Measurements from ENCODE around the gene LARP7. TPM values are rescaled to one million over a fixed set of nuclear protein-coding genes. Genes with fewer than 3 reads are reported as not detected.

Gene LARP7
- total and polyA plus RNA-seq, 12 donors = 15.3 to 67.0 (median 39.8) TPM

GRCh38 chr4:112680996-112681395, 44.1 kb downstream of the LARP7 start:
- intact Hi-C loops (cut with DNase I) = no loop called here
- Histone ChIP-seq H3K9me3 (replicated peaks in 1 of 3) (no peaks in the 10 kb centered on the region), H3K4me3 (no peak overlapping the region), H3K4me1 (replicated peaks in 1 of 2) (no peaks in the 10 kb centered on the region), H3K27me3 (no peaks in the 10 kb centered on the region), H3K36me3 (replicated peaks in 1 of 2) (no peaks in the 10 kb centered on the region), H3K27ac (no peak overlapping the region)
- TF ChIP-seq POLR2A (IDR thresholded peaks at IDR 0.05) (no peak), CTCF (IDR thresholded peaks at IDR 0.05) (no peak)
- WGBS, 4 donors = 39 to 67% (median 60%) methylated on average over 2 of the region's 2 CpGs
- DNase-seq = no peak

GRCh38 chr4:112693507-112693906, 56.6 kb downstream of the LARP7 start:
- WGBS, 4 donors = 81 to 90% (median 89%) methylated on average over 10 of the region's 10 CpGs
- intact Hi-C loops (cut with DNase I) = no loop called here
- Histone ChIP-seq H3K36me3 (replicated peaks in 1 of 2) (no peaks in the 10 kb centered on the region), H3K27ac (no peak overlapping the region), H3K9me3 (replicated peaks in 1 of 3) (no peaks in the 10 kb centered on the region), H3K27me3 (no peaks in the 10 kb centered on the region), H3K4me1 (replicated peaks in 1 of 2) (no peaks in the 10 kb centered on the region), H3K4me3 (no peak overlapping the region)
- DNase-seq = no peak
- TF ChIP-seq CTCF (IDR thresholded peaks at IDR 0.05) (no peak), POLR2A (IDR thresholded peaks at IDR 0.05) (no peak)

GRCh38 chr4:112700679-112701078, 63.7 kb downstream of the LARP7 start:
- H3K9me3 ChIP-seq (replicated peaks in 1 of 3) = no peaks in the 10 kb centered on the region
- TF ChIP-seq POLR2A (IDR thresholded peaks at IDR 0.05) = no peak
- TF ChIP-seq CTCF (IDR thresholded peaks at IDR 0.05) = no peak

GRCh38 chr4:112702892-112703291, 65.9 kb downstream of the LARP7 start:
- no peaks in the 10 kb centered on the region for H3K27me3 ChIP-seq
- no peak overlapping the region for H3K4me3 ChIP-seq
- no peak overlapping the region for H3K27ac ChIP-seq
- intact Hi-C loops (cut with DNase I) = no loop called here
- no peak for TF ChIP-seq CTCF (IDR thresholded peaks at IDR 0.05)
- no peak for TF ChIP-seq POLR2A (IDR thresholded peaks at IDR 0.05)
- no peak for DNase-seq
- H3K36me3 ChIP-seq (replicated peaks in 1 of 2) = no peaks in the 10 kb centered on the region
- no peaks in the 10 kb centered on the region for H3K9me3 ChIP-seq (replicated peaks in 1 of 3)
- 97 to 100% (median 100%) methylated on average over 1 of the region's 1 CpG for WGBS, 4 donors
- peaks cover 0 to 11% of the 10 kb centered on the region in 2 donors for H3K4me1 ChIP-seq (replicated peaks in 1 of 2)

More at GRCh38 chr4:112700679-112701078, 63.7 kb downstream of the LARP7 start:
- H3K27ac ChIP-seq = no peak overlapping the region
- no peak overlapping the region for H3K4me3 ChIP-seq
- H3K27me3 ChIP-seq = no peaks in the 10 kb centered on the region
- WGBS, 4 donors = 86 to 91% (median 88%) methylated on average over 3 of the region's 3 CpGs
- H3K4me1 ChIP-seq (replicated peaks in 1 of 2) = peaks cover 0 to 11% of the 10 kb centered on the region in 2 donors
- intact Hi-C loops (cut with DNase I) = no loop called here
- DNase-seq = no peak
- no peaks in the 10 kb centered on the region for H3K36me3 ChIP-seq (replicated peaks in 1 of 2)

Measured in adrenal gland (tissue), 12 donors.